ENCODE results near the gene PLCH2. TPM values are rescaled to one million over a fixed set of nuclear protein-coding genes. Genes with fewer than 3 reads are reported as not detected.
"Not testable (repeated sequence)": the region's sequence is repeated elsewhere in the genome, so short reads cannot be mapped to it uniquely, and the experiment has no call there.

PLCH2 gene
- total RNA-seq, 1 experiment from 2014 or later: 7.2 TPM

DNA sequence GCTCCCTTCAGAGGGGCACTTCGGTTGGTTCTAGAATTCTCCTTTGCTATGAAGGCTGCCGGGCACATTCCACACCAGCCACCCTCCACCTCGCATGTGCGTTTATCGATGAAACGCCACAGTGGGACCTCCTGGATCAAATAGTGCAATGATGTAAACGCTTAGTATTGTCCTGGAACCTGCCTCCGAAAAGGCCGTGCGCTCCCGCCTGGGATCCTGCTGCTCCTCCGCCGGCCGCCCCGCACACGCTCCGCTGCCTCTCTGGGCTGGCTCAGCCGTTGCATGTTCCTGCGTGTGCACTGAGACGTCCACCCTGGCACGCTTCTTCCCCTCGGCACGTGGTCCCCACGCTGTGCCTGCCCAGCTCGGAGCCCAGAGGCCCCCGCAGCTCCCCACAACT lies 76.1 kb downstream of the PLCH2 start:
- ChIA-PET CTCF (no interaction called here), POLR2A (ENCODE audit: unreplicated experiment) (no interaction called here)
- Histone ChIP-seq H3K9me2 (replicated peaks; ENCODE audit: low read length) (no peaks in the 10 kb centered on the region), H3K4me3 (ENCODE audit: low read length) (no peak overlapping the region), H4K20me1 (ENCODE audit: low read length) (no peaks in the 10 kb centered on the region), H2AFZ (ENCODE audit: low read length) (no peak overlapping the region), H3K27ac (ENCODE audit: low read length) (no peak overlapping the region), H3K36me3 (ENCODE audit: low read depth, low read length) (no peaks in the 10 kb centered on the region), H3K4me1 (ENCODE audit: insufficient read depth, low read length) (peaks cover 22% of the 10 kb centered on the region), H3K9me3 (ENCODE audit: low read length) (no peaks in the 10 kb centered on the region), H3K27me3 (ENCODE audit: low read length) (no peaks in the 10 kb centered on the region), H3K9ac (ENCODE audit: low read length) (no peak overlapping the region), H3F3A (ENCODE audit: low read length, unreplicated experiment) (no peaks in the 10 kb centered on the region), H3K4me2 (ENCODE audit: low read length) (no peak overlapping the region), H3K79me2 (ENCODE audit: low read length) (no peaks in the 10 kb centered on the region)
- TF ChIP-seq, protein P1, sequence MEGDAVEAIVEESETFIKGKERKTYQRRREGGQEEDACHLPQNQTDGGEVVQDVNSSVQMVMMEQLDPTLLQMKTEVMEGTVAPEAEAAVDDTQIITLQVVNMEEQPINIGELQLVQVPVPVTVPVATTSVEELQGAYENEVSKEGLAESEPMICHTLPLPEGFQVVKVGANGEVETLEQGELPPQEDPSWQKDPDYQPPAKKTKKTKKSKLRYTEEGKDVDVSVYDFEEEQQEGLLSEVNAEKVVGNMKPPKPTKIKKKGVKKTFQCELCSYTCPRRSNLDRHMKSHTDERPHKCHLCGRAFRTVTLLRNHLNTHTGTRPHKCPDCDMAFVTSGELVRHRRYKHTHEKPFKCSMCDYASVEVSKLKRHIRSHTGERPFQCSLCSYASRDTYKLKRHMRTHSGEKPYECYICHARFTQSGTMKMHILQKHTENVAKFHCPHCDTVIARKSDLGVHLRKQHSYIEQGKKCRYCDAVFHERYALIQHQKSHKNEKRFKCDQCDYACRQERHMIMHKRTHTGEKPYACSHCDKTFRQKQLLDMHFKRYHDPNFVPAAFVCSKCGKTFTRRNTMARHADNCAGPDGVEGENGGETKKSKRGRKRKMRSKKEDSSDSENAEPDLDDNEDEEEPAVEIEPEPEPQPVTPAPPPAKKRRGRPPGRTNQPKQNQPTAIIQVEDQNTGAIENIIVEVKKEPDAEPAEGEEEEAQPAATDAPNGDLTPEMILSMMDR (conservative IDR thresholded peaks at IDR 0.05; ENCODE audit: low read depth, low read length): no peak
- TF ChIP-seq EZH2 (IDR thresholded peaks at IDR 0.05; ENCODE audit: low read length, unreplicated experiment): no peak
- no peak for TF ChIP-seq EZH2phosphoT487 (IDR thresholded peaks at IDR 0.05; ENCODE audit: borderline replicate concordance, low read length)
- no TSS peak for BruUV-seq (replicated peaks)
- ATAC-seq (no peak), DNase-seq (no peak)
- intact Hi-C loops (cut with micrococcal nuclease): no loop called here

DNA sequence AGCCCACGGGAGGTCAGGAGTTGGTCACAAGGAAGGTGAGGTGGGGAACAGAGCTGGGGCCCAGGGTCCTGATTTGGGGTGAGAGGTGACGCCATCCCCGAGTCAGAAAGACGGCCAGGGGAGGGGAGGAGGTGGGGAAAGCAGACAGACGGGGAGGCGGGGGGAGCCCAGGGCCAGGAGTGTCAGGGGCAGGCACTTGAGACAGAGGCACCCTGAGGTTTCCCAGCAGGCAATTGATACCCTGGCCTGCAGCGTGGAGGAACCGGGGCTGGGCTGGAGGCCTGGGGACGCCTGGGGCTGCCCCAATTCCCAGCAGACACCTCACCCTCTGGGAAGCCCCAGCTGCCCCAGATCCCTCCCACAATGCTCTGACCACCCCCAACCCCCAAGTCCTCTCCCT lies 77.0 kb downstream of the PLCH2 start:
- H3K36me3 ChIP-seq (ENCODE audit: low read depth, low read length); H3K9me3 ChIP-seq (ENCODE audit: low read length); H3K79me2 ChIP-seq (ENCODE audit: low read length); H2AFZ ChIP-seq (ENCODE audit: low read length); ATAC-seq; H3F3A ChIP-seq (ENCODE audit: low read length, unreplicated experiment); H3K4me3 ChIP-seq (ENCODE audit: low read length); H4K20me1 ChIP-seq (ENCODE audit: low read length); H3K9ac ChIP-seq (ENCODE audit: low read length); POLR2A ChIA-PET (ENCODE audit: unreplicated experiment); H3K9me2 ChIP-seq (replicated peaks; ENCODE audit: low read length); intact Hi-C loops (cut with micrococcal nuclease); H3K27ac ChIP-seq (ENCODE audit: low read length); H3K27me3 ChIP-seq (ENCODE audit: low read length); DNase-seq; H3K4me2 ChIP-seq (ENCODE audit: low read length); BruUV-seq (replicated peaks); CTCF ChIA-PET: not testable (repeated sequence)
- H3K4me1 ChIP-seq (ENCODE audit: insufficient read depth, low read length): peaks cover 15% of the 10 kb centered on the region

DNA sequence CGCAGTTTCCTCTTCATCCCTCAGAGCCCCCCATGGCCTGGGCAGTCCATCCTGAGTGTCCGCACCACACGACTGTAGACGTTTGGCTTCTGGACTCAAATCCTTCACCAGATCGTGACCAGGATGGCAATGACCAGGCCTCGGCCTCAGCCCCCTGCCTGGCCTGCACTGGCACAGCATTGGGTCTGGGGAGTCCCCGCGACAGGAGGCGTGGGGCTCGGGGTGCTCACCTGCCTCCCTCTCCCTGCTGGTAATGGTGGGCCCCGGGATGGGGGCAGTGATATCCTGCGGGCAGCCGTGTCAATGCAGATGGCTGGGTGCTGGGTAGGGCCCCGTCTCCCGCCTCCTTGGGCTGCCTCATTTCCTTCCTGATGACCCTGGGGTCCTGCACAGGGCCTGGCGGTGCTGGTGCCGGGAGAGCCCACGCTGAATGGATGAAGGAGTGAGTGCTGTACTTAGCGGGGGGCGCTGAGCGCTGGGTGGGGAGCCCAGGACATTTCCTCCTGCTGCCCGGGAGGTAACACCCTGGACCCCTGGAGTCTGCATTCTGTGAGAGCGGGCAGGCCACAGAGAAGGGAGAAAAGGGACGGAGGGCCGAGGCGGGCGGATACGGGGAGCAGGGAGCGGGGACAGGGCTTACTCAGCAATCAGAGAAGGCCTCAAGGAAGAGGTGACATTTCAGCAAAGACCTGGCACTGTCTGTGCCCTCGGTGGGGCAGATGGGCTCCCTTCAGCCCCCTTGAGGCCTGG lies 78.0 kb downstream of the PLCH2 start:
- CTCF ChIA-PET: no interaction called here
- TF ChIP-seq EZH2 (IDR thresholded peaks at IDR 0.05; ENCODE audit: low read length, unreplicated experiment): no peak
- TF ChIP-seq, protein P1 (conservative IDR thresholded peaks at IDR 0.05; ENCODE audit: low read depth, low read length): no peak
- TF ChIP-seq EZH2phosphoT487 (IDR thresholded peaks at IDR 0.05; ENCODE audit: borderline replicate concordance, low read length): no peak

More for the DNA sequence above, 78.0 kb downstream of the PLCH2 start:
- H3K27me3 ChIP-seq (ENCODE audit: low read length): no peaks in the 10 kb centered on the region
- H2AFZ ChIP-seq (ENCODE audit: low read length): no peak overlapping the region
- intact Hi-C loops (cut with micrococcal nuclease): no loop called here
- H3K9me3 ChIP-seq (ENCODE audit: low read length): no peaks in the 10 kb centered on the region
- H3K4me1 ChIP-seq (ENCODE audit: insufficient read depth, low read length): peaks cover 15% of the 10 kb centered on the region
- no peak overlapping the region for H3K9ac ChIP-seq (ENCODE audit: low read length)
- no peaks in the 10 kb centered on the region for H4K20me1 ChIP-seq (ENCODE audit: low read length)
- ATAC-seq (no peak), DNase-seq (no peak)
- no TSS peak for BruUV-seq (replicated peaks)
- no peaks in the 10 kb centered on the region for H3F3A ChIP-seq (ENCODE audit: low read length, unreplicated experiment)
- H3K27ac ChIP-seq (ENCODE audit: low read length): no peak overlapping the region
- H3K4me2 ChIP-seq (ENCODE audit: low read length): no peak overlapping the region
- H3K9me2 ChIP-seq (replicated peaks; ENCODE audit: low read length): no peaks in the 10 kb centered on the region
- no peaks in the 10 kb centered on the region for H3K79me2 ChIP-seq (ENCODE audit: low read length)
- no peak overlapping the region for H3K4me3 ChIP-seq (ENCODE audit: low read length)
- H3K36me3 ChIP-seq (ENCODE audit: low read depth, low read length): no peaks in the 10 kb centered on the region
- POLR2A ChIA-PET (ENCODE audit: unreplicated experiment): no interaction called here

All from PC-3 (cell line).